Ovary (tissue), 3 donors: Measurements from ENCODE around the gene APOL5.

Source experiments
- POLR2A ChIP-seq: fragments of 450-650 bp; IDR thresholded peaks from one replicate; pipeline ENCODE4 v1.6.1; 2017; ENCODE audit warnings: antibody characterized with exemption, mild to moderate bottlenecking, moderate library complexity
- TF ChIP-seq, protein P1 (sequence below), 3 donors: fragments of 450-650 bp in 2 of 3; fragments of 200-600 bp in 1 of 3; IDR thresholded peaks; one replicate each; pipeline versions ENCODE4 v1.5.1 to v1.8.0; 2016 to 2022; ENCODE audit warnings: antibody characterized with exemption in 3 of 3, mild to moderate bottlenecking in 1 of 3
- donor health status: DM: no; HTN: no; CAD: no.

GRCh38 chr22:35743326-35743860 lies 25.7 kb downstream of the APOL5 start:
- TF ChIP-seq, protein P1, sequence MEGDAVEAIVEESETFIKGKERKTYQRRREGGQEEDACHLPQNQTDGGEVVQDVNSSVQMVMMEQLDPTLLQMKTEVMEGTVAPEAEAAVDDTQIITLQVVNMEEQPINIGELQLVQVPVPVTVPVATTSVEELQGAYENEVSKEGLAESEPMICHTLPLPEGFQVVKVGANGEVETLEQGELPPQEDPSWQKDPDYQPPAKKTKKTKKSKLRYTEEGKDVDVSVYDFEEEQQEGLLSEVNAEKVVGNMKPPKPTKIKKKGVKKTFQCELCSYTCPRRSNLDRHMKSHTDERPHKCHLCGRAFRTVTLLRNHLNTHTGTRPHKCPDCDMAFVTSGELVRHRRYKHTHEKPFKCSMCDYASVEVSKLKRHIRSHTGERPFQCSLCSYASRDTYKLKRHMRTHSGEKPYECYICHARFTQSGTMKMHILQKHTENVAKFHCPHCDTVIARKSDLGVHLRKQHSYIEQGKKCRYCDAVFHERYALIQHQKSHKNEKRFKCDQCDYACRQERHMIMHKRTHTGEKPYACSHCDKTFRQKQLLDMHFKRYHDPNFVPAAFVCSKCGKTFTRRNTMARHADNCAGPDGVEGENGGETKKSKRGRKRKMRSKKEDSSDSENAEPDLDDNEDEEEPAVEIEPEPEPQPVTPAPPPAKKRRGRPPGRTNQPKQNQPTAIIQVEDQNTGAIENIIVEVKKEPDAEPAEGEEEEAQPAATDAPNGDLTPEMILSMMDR (IDR thresholded peaks at IDR 0.05) = no peak
- TF ChIP-seq POLR2A = no peak
